B cell (primary cell): ENCODE results near the gene CEMIP2.

Experiments
- CTCF ChIP-seq: fragments of 200-600 bp; IDR thresholded peaks from one replicate; pipeline ENCODE4 v1.8.0; 2022; ENCODE audit warnings: antibody characterized with exemption, mild to moderate bottlenecking
- EZH2 ChIP-seq: IDR thresholded peaks from 2 replicates; pipeline ENCODE4 v1.6.1; 2012; ENCODE audit warnings: borderline replicate concordance, low read depth, mild to moderate bottlenecking, moderate library complexity, low read length; ENCODE audit not compliant: insufficient read depth, poor library complexity, severe bottlenecking

DNA sequence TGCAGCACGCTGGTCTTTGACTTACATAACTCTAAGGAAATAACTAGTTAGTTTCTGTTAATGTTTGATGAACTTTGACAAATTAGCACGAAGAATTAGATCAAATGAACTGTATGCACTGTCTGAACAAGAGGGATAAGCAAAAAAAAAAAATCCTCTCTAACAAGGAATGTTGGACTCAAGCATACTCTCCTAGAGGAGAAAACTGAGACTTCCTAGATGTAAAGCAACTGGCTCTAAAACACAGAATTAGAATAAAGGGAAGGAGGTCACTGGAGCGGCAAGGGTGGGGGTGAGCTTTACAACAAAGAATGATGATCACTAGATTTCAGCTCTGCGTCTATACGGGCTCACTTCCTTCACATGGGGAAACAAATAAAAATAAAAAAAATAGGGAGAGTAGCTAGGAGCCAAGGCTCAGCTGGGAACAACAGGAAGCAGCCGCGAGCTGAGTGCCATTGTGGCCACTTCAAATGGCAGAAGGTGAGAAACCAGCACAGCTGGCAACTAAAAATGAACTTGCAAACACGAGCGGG lies 48.7 kb upstream of the CEMIP2 start:
- no peak for TF ChIP-seq CTCF
- no peak for TF ChIP-seq EZH2
